Measurements from ENCODE around the gene DOP1B.

- TF ChIP-seq CTCF (conservative IDR thresholded peaks at IDR 0.05) (no peak), EZH2 (IDR thresholded peaks at IDR 0.05; ENCODE audit: low read depth) (no peak)
Measured at GRCh38 chr21:36127977-36128376, 28.6 kb upstream of the DOP1B start.

Data from PC-9 (cell line).